SHP77 (cell line): Measurements from ENCODE around the gene TNK1.

Source experiments
- DNase-seq, 2 experiments: peaks; one replicate each; lab custom pipeline; 2025; lab: John Stamatoyannopoulos, UW

The TNK1 gene

GRCh38 chr17:7391307-7391706 lies 10.4 kb downstream of the TNK1 start:
- DNase-seq = no peak

- DNase-seq = no peak
Measured at GRCh38 chr17:7392696-7393612, 12.1 kb downstream of the TNK1 start.

- peak; percentile 30 to 53 for DNase-seq
Measured at GRCh38 chr17:7393613-7394451, 12.9 kb downstream of the TNK1 start.

- DNase-seq = peak; percentile 87 to 93
Measured at GRCh38 chr17:7394452-7395191, 13.7 kb downstream of the TNK1 start, which contains the start of gene PLSCR3. Gene PLSCR3, minus strand, starts transcription at chr17:7394525. Its CDS starts 415 bp downstream, at chr17:7394110.

- DNase-seq = no peak
Measured at GRCh38 chr17:7396147-7396546, 15.3 kb downstream of the TNK1 start.

- DNase-seq = no peak
Measured at GRCh38 chr17:7398612-7399011, 17.7 kb downstream of the TNK1 start.

GRCh38 chr17:7403043-7403726 lies 22.3 kb downstream of the TNK1 start:
- DNase-seq = no peak

GRCh38 chr17:7403727-7403976 lies 22.8 kb downstream of the TNK1 start:
- peak; percentile 81 to 91 for DNase-seq

- DNase-seq = peak; percentile 100
Measured at GRCh38 chr17:7403977-7404736, 23.3 kb downstream of the TNK1 start, which contains the start of gene TMEM256. Gene TMEM256, minus strand, starts transcription at chr17:7404097. Its CDS starts 13 bp downstream, at chr17:7404084.

- DNase-seq = no peak
Measured at GRCh38 chr17:7404737-7405349, 24.0 kb downstream of the TNK1 start.

GRCh38 chr17:7405350-7406234 lies 24.7 kb downstream of the TNK1 start:
- no peak for DNase-seq

- DNase-seq = no peak
Measured at GRCh38 chr17:7406235-7406825, 25.4 kb downstream of the TNK1 start.

GRCh38 chr17:7407082-7407481 lies 26.2 kb downstream of the TNK1 start:
- no peak for DNase-seq

- DNase-seq = no peak
Measured at GRCh38 chr17:7407485-7408251, 26.8 kb downstream of the TNK1 start, which contains the start of gene NLGN2. Gene NLGN2, plus strand, starts transcription at chr17:7407845. Its CDS starts 411 bp downstream, at chr17:7408256.

GRCh38 chr17:7408252-7408727 lies 27.4 kb downstream of the TNK1 start:
- no peak for DNase-seq

- no peak for DNase-seq
Measured at GRCh38 chr17:7408863-7409262, 28.0 kb downstream of the TNK1 start.

GRCh38 chr17:7409716-7410115 lies 28.8 kb downstream of the TNK1 start:
- DNase-seq = no peak
